NCI-H1930 (cell line): ENCODE measurements around the gene AFF1.

ENCODE experiments used
- DNase-seq, 2 experiments: peaks; one replicate each; lab custom pipeline; 2025; lab: John Stamatoyannopoulos, UW

AFF1 gene

GRCh38 chr4:86919561-86920223, 15.1 kb upstream of the AFF1 start:
- no peak for DNase-seq

DNA sequence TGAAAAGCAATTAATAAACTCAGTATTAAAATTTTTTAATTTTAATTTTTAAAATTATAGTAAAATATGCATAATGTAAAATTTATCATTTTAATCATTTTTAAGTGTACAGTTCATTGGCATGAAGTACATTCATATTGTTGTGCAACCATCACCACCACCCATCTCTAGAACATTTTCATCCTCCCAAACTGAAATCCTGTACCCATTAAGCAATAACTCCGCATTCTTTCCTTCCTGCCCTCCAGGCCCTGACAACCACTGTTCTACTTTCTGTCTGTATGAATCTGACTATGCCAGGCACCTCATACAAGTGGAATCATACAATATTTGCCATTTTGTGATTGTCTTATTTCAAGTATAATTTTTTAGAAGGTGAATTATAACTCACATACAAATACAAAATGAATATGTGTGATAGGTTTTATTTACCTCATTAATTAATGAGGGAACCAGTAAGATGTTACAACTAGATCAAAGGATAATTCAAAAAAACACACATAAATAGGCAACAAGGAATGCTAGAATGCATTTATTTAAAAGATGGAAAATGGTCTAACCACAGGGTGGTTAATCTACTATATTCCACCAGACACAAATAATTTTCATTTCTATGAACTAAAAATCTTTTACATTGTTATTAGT, 13.1 kb upstream of the AFF1 start:
- no peak for DNase-seq

DNA sequence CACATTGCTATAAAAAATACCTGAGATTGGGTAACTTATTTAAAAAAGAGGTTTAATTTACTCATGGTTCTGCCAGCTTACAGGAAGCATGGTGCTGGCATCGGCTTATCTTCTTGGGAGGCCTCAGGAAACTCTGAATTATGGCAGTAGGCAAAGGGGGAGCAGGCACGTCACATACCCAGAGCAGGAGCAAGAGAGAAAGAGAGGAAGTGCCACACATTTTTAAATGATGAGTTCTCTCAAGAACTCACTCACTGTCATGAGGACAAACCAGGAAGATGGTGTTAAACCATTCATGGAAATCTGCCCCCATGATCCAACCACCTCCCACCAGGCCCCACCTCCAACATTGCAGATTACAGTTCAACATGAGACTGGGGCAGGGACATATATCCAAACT, 10.0 kb upstream of the AFF1 start:
- DNase-seq, result no peak

DNA sequence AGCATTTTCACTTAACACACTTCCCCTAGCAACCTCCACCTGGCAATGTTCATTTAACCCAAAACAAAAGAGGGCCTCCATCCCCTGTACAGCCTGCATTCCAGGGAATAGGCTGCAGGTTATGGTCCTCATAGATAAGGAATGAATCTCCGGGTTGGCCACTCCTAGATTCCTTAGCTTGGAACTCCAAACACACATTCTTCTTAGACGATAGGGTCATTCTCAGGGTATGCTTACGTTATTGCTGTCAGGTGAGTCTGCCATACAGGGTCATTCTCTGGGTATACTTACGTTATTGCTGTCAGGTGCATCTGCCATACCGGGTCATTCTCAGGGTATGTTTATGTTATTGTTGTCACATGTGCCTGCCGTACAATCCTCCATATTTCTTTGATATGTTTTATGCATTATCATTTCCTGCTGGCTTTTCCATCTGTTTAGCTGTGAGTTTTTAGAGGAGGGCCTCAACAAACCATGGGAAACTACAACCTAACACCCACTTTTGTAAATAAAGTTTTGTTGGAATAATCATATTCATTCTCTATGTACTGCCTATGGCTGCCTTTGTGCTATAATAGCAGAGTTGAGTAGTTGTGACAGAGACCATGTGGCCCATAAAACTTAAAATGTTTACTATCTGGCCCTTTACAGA, 8.2 kb upstream of the AFF1 start:
- DNase-seq, result no peak

- no peak for DNase-seq
Measured at GRCh38 chr4:86927843-86928395, 6.9 kb upstream of the AFF1 start.

DNA sequence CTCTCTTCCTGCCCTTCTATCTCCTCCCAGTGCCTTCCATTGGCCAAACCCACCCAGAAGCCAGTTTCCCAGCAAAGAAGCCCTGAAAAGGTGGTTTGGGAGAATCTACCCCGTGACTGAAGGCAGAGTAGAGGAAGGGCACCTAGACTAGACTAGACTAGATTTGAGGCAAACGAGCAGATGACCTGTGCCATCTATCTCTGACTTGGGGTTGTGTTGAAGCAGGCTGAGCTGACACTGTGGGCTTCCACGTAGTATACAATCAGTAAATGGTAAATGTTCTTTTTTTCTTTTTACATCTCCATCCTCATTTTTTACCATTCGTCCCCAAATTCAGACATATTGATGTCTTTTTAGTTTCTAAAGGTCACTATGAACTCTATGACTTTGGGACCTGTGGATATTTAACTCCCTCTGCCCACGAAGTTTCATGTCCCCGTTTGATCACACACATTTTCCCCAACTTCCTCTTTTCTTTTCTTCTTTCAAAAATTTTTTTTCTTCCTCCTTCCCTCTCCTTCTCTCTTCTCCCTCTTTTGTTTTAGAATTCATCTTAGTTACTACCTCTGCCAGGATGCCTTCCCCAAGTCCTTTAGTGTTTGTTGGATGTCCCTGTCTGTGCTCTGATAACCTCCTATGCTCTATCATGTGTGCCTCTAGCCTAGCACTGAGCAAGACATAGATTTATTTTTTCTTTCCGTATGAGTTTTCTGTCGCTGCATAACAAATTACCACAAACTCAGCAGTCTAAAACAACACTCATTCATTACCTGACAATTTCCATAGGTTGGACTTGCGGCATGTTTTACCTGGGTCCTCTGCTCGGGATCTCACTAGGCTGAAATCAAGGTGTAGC, 6.2 kb upstream of the AFF1 start:
- no peak for DNase-seq

DNA sequence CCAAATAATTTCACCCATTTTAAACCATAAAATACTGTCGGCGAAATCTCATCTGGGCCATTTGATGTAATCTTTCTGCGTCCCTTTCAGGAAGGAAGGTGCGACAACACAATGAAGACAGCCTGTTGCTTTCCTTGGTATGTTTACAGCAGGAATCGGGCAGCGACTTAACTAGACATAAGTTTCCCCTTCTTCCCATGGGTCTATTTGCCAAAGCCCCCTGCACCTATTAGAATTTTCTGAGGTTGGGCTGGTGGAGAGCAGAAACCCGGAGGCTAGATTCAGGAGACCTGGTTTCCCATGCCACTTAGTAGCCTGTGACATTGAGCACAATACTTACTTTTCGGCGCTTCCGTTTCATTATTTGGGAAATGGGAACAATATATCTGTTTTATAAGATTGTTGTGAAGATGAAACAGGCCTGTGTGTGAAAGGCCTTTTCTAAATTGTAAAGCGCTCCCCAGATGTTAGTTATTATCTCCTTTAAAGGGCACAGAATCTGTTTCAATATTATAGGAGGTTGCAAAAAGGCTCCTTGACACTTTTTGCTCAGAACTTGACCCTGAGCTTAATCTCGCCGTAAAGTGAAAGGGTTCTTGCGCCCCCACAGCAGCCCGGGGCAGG, 552 bp upstream of the AFF1 start:
- no peak for DNase-seq

DNA sequence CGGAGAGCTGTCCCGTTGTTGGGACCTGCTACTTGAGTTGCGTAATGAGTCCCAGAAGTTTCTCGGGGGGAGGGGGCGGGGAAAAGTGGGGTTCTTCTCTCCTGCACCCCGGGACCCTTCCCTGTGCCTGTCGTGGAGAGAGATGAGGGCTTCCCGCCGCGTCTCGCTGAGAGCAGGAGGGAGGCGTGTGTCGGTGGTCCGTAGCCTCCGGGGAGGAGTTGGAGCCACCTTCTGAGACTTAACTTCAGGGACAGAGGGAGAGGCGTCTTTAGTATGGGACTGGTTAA, 698 bp downstream of the AFF1 start:
- DNase-seq, result no peak

DNA sequence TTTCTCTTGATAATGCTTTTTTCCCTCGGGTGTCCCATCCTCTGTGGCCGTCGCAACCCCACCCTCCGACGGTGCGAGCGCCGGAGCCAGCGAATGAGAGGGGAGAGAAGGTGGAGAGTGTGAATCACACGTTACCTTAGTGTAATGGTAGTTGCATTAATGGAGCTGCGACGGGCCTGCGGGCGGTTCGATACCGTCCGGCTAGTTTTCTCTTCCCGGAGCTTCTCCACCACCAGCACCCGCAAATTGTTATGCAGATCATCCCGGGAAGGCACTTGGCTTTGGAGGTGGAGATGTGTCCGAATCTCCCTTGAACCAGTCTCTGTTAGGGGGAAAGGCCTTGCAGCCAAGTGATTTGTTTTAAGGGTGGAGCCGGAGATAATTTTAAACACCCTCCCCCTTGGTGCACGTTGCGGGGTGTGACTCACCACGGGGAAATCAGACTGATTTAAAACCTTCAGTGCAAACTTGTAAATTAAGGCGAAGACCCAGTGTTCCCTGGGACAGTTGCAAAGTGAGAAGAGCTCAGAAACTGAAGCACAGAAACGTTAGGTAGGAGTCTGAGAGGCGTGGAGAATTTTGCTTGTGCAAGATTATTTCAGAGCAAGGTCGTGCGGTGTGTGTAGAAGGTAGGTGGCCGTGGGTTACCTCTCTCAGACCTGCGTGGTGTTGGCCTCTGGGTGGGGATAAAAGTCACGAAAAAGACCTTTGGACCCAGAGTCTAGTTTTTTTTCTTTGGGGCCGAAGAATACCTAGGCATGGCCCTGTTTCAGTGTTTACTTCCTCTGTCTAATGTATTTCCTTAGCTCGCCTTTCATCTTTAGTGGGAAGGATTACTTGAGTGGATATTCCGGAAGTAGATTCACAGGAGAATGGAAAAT, 1.3 kb downstream of the AFF1 start:
- no peak for DNase-seq

DNA sequence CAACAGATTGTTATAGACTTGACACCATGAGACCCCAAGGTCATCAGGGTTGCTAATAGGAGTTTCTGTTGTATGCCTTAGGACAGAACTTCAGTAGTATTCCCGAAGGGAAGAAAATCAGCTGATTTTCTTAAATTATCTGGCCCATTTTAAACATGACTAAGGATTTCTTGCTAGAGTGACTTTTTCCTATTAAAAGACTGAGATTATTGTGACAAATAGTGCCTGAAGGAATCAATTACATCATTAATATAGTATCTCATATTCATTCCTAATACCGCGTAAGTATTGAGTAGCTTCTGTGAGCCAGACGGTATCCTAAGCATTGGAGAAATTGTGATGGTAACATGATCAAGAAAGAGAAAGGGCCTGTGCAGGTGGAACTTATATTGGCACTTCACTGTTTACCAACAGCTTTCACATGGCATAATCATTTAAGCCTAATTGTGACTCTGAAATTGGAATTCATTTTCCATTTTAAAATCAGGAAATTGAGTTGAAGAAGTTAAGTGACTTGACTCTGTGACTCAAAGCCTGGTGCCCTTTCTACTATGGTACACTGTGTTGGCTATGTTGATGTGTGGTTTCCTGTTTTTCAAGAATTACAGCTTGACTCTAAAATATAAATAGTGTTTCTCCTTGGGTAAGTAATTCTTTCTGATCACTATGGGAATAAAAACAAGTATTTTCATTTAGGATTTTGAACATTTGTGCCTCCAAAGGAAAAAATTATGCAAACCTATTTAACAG, 4.1 kb downstream of the AFF1 start:
- DNase-seq, result no peak

- no peak for DNase-seq
Measured at GRCh38 chr4:86939729-86940575, 5.1 kb downstream of the AFF1 start.

GRCh38 chr4:86940920-86941460, 6.2 kb downstream of the AFF1 start:
- DNase-seq, result no peak

GRCh38 chr4:86942185-86942666, 7.4 kb downstream of the AFF1 start:
- DNase-seq, result no peak

DNA sequence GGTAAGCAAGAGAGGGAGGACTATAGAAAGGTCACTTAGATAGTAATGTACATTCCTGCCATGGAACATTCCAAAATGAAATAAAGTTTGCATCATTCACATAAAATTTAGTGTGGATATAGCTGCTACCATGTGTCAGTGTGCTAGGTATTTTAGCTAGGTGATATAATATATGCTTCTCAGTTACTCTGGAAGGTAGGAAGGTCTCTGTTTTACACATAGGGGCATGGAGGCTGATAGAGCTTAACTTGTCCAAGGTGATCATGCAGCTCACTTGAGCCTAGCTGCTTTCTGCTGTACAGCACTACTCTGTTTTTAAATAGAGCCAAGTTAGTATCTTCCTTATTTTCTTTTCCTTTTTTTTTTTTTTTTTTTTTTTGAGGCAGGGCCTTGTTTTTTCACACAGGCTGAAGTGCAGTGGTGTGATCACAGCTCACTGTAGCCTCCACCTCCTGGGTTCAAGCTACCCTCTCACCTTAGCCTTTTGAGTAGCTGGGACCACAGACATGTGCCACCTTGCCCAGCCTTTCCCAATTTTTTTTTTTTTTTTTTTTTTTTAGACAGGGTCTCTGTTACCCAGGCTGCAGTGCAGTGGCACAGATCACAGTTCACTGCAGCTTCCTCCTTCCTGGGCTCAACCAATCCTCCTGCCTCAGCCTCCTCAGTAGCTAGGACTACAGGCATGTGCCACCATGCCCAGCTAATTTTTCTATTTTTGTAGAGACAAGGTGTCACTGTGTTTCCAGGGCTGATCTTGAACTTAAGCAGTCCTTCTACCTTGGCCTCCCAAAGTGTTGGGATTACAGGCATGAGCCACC, 10.4 kb downstream of the AFF1 start:
- DNase-seq, result no peak

GRCh38 chr4:86946868-86947500, 12.2 kb downstream of the AFF1 start:
- no peak for DNase-seq

DNA sequence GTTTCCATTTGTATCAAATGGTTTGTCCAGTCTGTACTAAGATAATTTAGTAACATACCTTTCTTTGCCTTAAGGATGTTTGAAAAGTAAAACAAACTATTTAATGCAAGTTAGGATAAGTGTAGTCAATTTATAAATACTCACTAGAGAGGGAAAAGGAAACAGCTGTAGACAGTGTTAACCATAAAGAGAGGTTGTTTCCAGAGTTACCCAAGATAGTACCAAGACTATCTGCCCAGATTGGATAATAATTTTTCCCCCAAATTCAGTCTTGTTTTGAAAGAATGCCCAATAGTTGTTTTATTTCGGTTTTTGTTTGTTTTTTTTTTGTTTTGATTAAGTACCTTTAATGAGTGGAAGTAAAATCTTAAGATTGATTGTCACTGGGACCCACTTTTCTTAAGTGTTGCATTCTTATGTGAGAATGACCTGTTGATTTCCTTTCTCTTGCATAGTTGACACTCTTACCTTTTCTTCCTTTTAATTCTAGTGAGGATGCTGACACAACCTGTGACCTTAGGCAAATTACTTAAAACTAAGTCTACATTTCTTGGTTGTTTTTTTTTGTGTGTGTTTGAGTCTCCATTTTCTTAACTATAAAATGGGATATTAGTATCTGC, 12.8 kb downstream of the AFF1 start:
- no peak for DNase-seq

DNA sequence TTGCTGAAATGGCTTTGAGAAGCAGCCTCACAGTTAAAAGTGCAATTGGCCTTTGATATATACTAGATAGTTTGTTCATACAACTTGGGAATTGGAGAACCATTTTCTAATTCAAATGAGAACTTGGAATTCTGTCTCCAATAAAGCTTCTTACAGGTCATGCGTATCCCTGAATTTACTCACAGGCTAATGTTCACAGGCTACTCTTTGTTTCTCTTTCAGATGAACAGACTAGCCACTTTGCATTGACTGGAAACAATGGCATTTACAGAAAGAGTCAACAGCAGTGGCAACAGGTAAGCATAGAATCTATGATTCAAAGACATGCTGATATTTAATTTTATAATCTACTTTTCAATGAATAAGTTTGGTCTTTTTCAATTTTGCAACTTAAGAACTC, 13.5 kb downstream of the AFF1 start:
- no peak for DNase-seq
